Thyroid gland (tissue), 4 donors: ENCODE measurements around the gene KCNG2.

Source experiments
- CTCF ChIP-seq, 6 experiments: fragments of 200-600 bp in 3 of 6; fragments of 450-650 bp in 3 of 6; sonication (generic) in 3 of 6; IDR thresholded peaks; one replicate each; pipeline ENCODE4 v1.5.1; 2016 to 2019; ENCODE audit warnings: antibody characterized with exemption in 6 of 6, mild to moderate bottlenecking in 2 of 6, inconsistent platforms in 1 of 6, moderate library complexity in 1 of 6
- POLR2A ChIP-seq, 2 donors: fragments of 450-650 bp; IDR thresholded peaks; one replicate each; pipeline ENCODE4 v1.6.1; 2017; ENCODE audit warnings: antibody characterized with exemption in 2 of 2, mild to moderate bottlenecking in 2 of 2, moderate library complexity in 1 of 2

- no peak for TF ChIP-seq POLR2A (IDR thresholded peaks at IDR 0.05)
- TF ChIP-seq CTCF (IDR thresholded peaks at IDR 0.05) = no peak
These were observed 50.0 kb downstream of the KCNG2 start for GRCh38 chr18:79847606-79848293.
